GM12878 (cell line): ENCODE results near the gene NKAIN2. TPM values are rescaled to one million over a fixed set of nuclear protein-coding genes. Genes with fewer than 3 reads are reported as not detected.

Experiments used
- ATAC-seq: fragments of 200-7000 bp; cut with Tn5 transposase; 3 replicates; pipeline ENCODE4 v1.9.1; 2020; ENCODE audit warnings: mild to moderate bottlenecking, moderate library complexity
- BruUV-seq: library from RNA; stranded (reverse); fragments of 400-500 nt; replicated peaks from 2 replicates; lab custom pipeline; 2021; lab: Mats Ljungman, UMichigan
- CTCF ChIA-PET: fragments of 300-600 bp; sonication (Branson Sonifier 250); formaldehyde crosslinking; extraction: SDS; loops from one replicate; lab custom pipeline; 2021; ENCODE audit warnings: inconsistent platforms; lab: Yijun Ruan, JAX
- POLR2A ChIA-PET: fragments of 350-600 bp; formaldehyde crosslinking; extraction: SDS; loops from one replicate; lab custom pipeline; 2021; ENCODE audit warnings: inconsistent platforms; lab: Charles Lee
- RAD21 ChIA-PET: fragments of 300-600 bp; sonication (Branson Sonifier 250); formaldehyde crosslinking; loops from one replicate; lab custom pipeline; 2023; ENCODE audit warnings: antibody characterized with exemption; ENCODE audit not compliant: unreplicated experiment; lab: Charles Lee
- SMC1A ChIA-PET: fragments of 300-600 bp; sonication (Branson Sonifier 250); formaldehyde crosslinking; loops from one replicate; lab custom pipeline; 2023; ENCODE audit not compliant: unreplicated experiment, uncharacterized antibody; lab: Charles Lee
- DNase-seq: peaks from one replicate; pipeline ENCODE4 v3.0.0-alpha.2; 2011; ENCODE audit warnings: low read depth, low spot score
- FAIRE-seq: peaks from 3 replicates; lab custom pipeline; 2011; peaks lifted over from hg19 to GRCh38; lab: Jason Lieb, UNC
- H2AFZ ChIP-seq: 2 replicates; pipeline ENCODE4 v1.6.0; 2011; ENCODE audit warnings: low read depth, low read length, control low read depth; ENCODE audit not compliant: control insufficient read depth
- H3K27ac ChIP-seq: 2 replicates; pipeline ENCODE4 v1.5.1; 2011; ENCODE audit warnings: control low read depth; ENCODE audit not compliant: control insufficient read depth, insufficient read depth
- H3K27me3 ChIP-seq, 2 experiments: replicated peaks in 1 of 2; 2 replicates each; pipeline versions ENCODE4 v1.6.0 to v1.6.1; 2011; ENCODE audit warnings: low read length in 1 of 2; ENCODE audit not compliant: control insufficient read depth in 2 of 2, insufficient read depth in 2 of 2
- H3K36me3 ChIP-seq, 2 experiments: 2 replicates each; pipeline ENCODE4 v1.5.1; 2011; ENCODE audit warnings: low read length in 1 of 2; ENCODE audit not compliant: control insufficient read depth in 2 of 2, insufficient read depth in 2 of 2
- H3K4me1 ChIP-seq: 2 replicates; pipeline ENCODE4 v1.6.1; 2011; ENCODE audit warnings: mild to moderate bottlenecking, low read length, moderate library complexity, mixed read lengths; ENCODE audit not compliant: control insufficient read depth, insufficient read depth
- H3K4me2 ChIP-seq: 2 replicates; pipeline ENCODE4 v1.6.0; 2011; ENCODE audit warnings: control low read depth; ENCODE audit not compliant: control insufficient read depth, insufficient read depth
- H3K4me3 ChIP-seq: fragments of 200-600 bp; sonication (generic); 2 replicates; pipeline ENCODE4 v1.5.1; 2016
- H3K79me2 ChIP-seq: 2 replicates; pipeline ENCODE4 v1.6.0; 2011; ENCODE audit warnings: low read length; ENCODE audit not compliant: control insufficient read depth, insufficient read depth
- H3K9ac ChIP-seq: 2 replicates; pipeline ENCODE4 v1.8.0; 2011; ENCODE audit warnings: low read length, control low read depth, mixed read lengths; ENCODE audit not compliant: control insufficient read depth, insufficient read depth
- H3K9me3 ChIP-seq: replicated peaks from 3 replicates; pipeline ENCODE4 v1.5.1; 2011; ENCODE audit warnings: mild to moderate bottlenecking, low read length; ENCODE audit not compliant: control insufficient read depth, insufficient read depth
- H4K20me1 ChIP-seq: 2 replicates; pipeline ENCODE4 v1.6.0; 2011; ENCODE audit not compliant: control insufficient read depth, insufficient read depth
- BMI1 ChIP-seq: fragments of 450-650 bp; IDR thresholded peaks from 2 replicates; pipeline ENCODE4 v1.6.1; 2016; ENCODE audit warnings: mild to moderate bottlenecking, moderate library complexity, borderline replicate concordance
- BRCA1 ChIP-seq: IDR thresholded peaks from 2 replicates; pipeline ENCODE4 v1.6.1; 2011; ENCODE audit warnings: low read depth, low read length, improper control_type of control experiment
- CHD4 ChIP-seq: fragments of 200-600 bp; sonication (generic); IDR thresholded peaks from 2 replicates; pipeline ENCODE4 v1.6.1; 2016; ENCODE audit warnings: mild to moderate bottlenecking
- FOS ChIP-seq: IDR thresholded peaks from 3 replicates; pipeline ENCODE4 v1.6.1; 2011; ENCODE audit warnings: borderline replicate concordance; ENCODE audit not compliant: insufficient read length; ENCODE audit errors: extremely low read depth
- MTA3 ChIP-seq: IDR thresholded peaks from 2 replicates; pipeline ENCODE4 v1.6.1; 2012; ENCODE audit warnings: low read length, inconsistent platforms, borderline replicate concordance
- MYB ChIP-seq: fragments of 150-350 bp; IDR thresholded peaks from 2 replicates; pipeline ENCODE4 v1.6.1; 2014; ENCODE audit warnings: mild to moderate bottlenecking, low read depth, low read length, borderline replicate concordance
- NFYB ChIP-seq: IDR thresholded peaks from 2 replicates; pipeline ENCODE4 v1.6.1; 2011; ENCODE audit warnings: low read depth, mild to moderate bottlenecking, low read length, improper control_type of control experiment, moderate library complexity; ENCODE audit not compliant: insufficient read depth
- NR2C1 ChIP-seq: fragments of 450-650 bp; IDR thresholded peaks from 2 replicates; pipeline ENCODE4 v1.6.1; 2017; ENCODE audit warnings: antibody characterized with exemption, mild to moderate bottlenecking, moderate library complexity
- POLR2AphosphoS5 ChIP-seq: IDR thresholded peaks from 2 replicates; pipeline ENCODE4 v1.6.1; 2011; ENCODE audit warnings: mild to moderate bottlenecking, low read length, inconsistent platforms
- RCOR1 ChIP-seq: conservative IDR thresholded peaks from 2 replicates; pipeline ENCODE4 v1.6.1; 2012; ENCODE audit warnings: low read depth, low read length, improper control_type of control experiment
- RUNX3 ChIP-seq: IDR thresholded peaks from 2 replicates; pipeline ENCODE4 v1.6.1; 2012; ENCODE audit warnings: low read length, inconsistent platforms
- SREBF2 ChIP-seq: IDR thresholded peaks from 2 replicates; pipeline ENCODE4 v1.6.1; 2012; ENCODE audit warnings: mild to moderate bottlenecking, low read length
- SUPT20H ChIP-seq: IDR thresholded peaks from 2 replicates; pipeline ENCODE4 v1.6.1; 2011; ENCODE audit warnings: low read depth, mild to moderate bottlenecking, low read length, moderate library complexity, borderline replicate concordance; ENCODE audit not compliant: control insufficient read depth
- SUZ12 ChIP-seq: fragments of 200-600 bp; sonication (generic); IDR thresholded peaks from one replicate; pipeline ENCODE4 v1.6.1; 2018; ENCODE audit warnings: antibody characterized with exemption, mild to moderate bottlenecking; ENCODE audit not compliant: unreplicated experiment
- ZNF384 ChIP-seq: IDR thresholded peaks from 2 replicates; pipeline ENCODE4 v1.6.1; 2012; ENCODE audit warnings: low read depth, mild to moderate bottlenecking, low read length, improper control_type of control experiment, borderline replicate concordance
- WGBS: methylation state at CpG from one replicate; pipeline ENCODE4 v1.1.6; 2016; ENCODE audit warnings: low lambda C conversion rate; ENCODE audit not compliant: insufficient replicate concordance, insufficient coverage; ENCODE audit errors: missing lambda C conversion rate; 5-methylcytosine and 5-hydroxymethylcytosine counted together
- in situ Hi-C: fragments of 300-500 bp; cut with MboI; formaldehyde crosslinking; loops from 9 replicates; pipeline ENCODE4 v1.14.3; 2018; ENCODE audit warnings: mixed read lengths
- intact Hi-C: fragments of 100-400 bp; cut with micrococcal nuclease; formaldehyde crosslinking; loops from one replicate; pipeline ENCODE4 v1.14.2; 2022; ENCODE audit not compliant: unreplicated experiment
- polyA plus RNA-seq, 11 experiments: library from polyadenylated mRNA; depleted of rRNA in 4 of 11; unstranded in 6 of 11; stranded (reverse) in 5 of 11; fragments of >200 nt; fragmentation: Nextera tagmentation in 4 of 11; fragmentation: Illumina TruSeq in 1 of 11; extraction: Ambion mirVana in 4 of 11; extraction: Trizol in 1 of 11; gene quantifications; 1 replicate in 1 of 11; 2 replicates in 10 of 11; pipeline versions ENCODE4 v1.2.1 to v1.2.3, GENCODE V29; 2011 to 2016; ENCODE audit warnings: inconsistent platforms in 2 of 11, missing spikeins in 2 of 11, low read depth in 1 of 11
- total RNA-seq, 4 experiments: library from RNA; depleted of rRNA in 3 of 4; stranded (reverse); fragments of >200 nt in 3 of 4; fragmentation: Illumina TruSeq in 1 of 4; extraction: Trizol in 1 of 4; gene quantifications; 2 replicates each; pipeline versions ENCODE4 v1.2.1 to v1.2.3, GENCODE V29; 2013 to 2021
- TF ChIP-seq, protein P1 (sequence below): fragments of 450-650 bp; IDR thresholded peaks from 2 replicates; pipeline ENCODE4 v1.6.1; 2017; ENCODE audit warnings: mild to moderate bottlenecking, low read depth, inconsistent platforms; ENCODE audit not compliant: poor library complexity, severe bottlenecking
- TF ChIP-seq, protein P2 (sequence below): IDR thresholded peaks from 2 replicates; pipeline ENCODE4 v1.6.1; 2011; ENCODE audit warnings: mild to moderate bottlenecking, low read depth, low read length, moderate library complexity; ENCODE audit not compliant: insufficient replicate concordance

NKAIN2 gene
- total and polyA plus RNA-seq, 10 of the 15 experiments (the other 5 are each of a cell fraction or from before 2014, with no cell fraction given), result not detected

GRCh38 chr6:124683507-124683906, 879.8 kb downstream of the NKAIN2 start:
- WGBS, result 22% methylated on average over 3 of the region's 4 CpGs
- Histone ChIP-seq H3K27me3 (no peaks in the 10 kb centered on the region; a peak in 1 of 4 replicates), H3K9me3 (no peaks in the 10 kb centered on the region), H3K4me2 (no peak overlapping the region), H3K4me3 (no peak overlapping the region), H3K27ac (no peak overlapping the region), H2AFZ (no peak overlapping the region), H3K79me2 (no peaks in the 10 kb centered on the region), H3K4me1 (no peaks in the 10 kb centered on the region), H3K36me3 (no peaks in the 10 kb centered on the region), H4K20me1 (no peaks in the 10 kb centered on the region), H3K9ac (no peak overlapping the region)
- DNase-seq, result no peak
- in situ Hi-C loops (no loop called here), intact Hi-C loops (no loop called here)
- SMC1A ChIA-PET, result no interaction called here
- FAIRE-seq, result no peak
- ATAC-seq, result no peak
- CTCF ChIA-PET, result no interaction called here
- POLR2A ChIA-PET, result no interaction called here
- TF ChIP-seq MTA3 (no peak), SUPT20H (no peak), BMI1 (no peak), MYB (no peak), RCOR1 (no peak), NFYB (no peak)
- RAD21 ChIA-PET, result no interaction called here
- BruUV-seq, result no TSS peak

- FAIRE-seq (no peak), ATAC-seq (no peak), DNase-seq (no peak)
- intact Hi-C loops (no loop called here), in situ Hi-C loops (no loop called here)
- Histone ChIP-seq H3K9ac (no peak overlapping the region), H3K27ac (no peak overlapping the region), H3K79me2 (no peaks in the 10 kb centered on the region), H3K4me2 (no peak overlapping the region), H2AFZ (no peak overlapping the region), H3K9me3 (no peaks in the 10 kb centered on the region), H3K4me1 (no peaks in the 10 kb centered on the region), H3K27me3 (no peaks in the 10 kb centered on the region; a peak in 1 of 4 replicates), H3K4me3 (no peak overlapping the region), H3K36me3 (no peaks in the 10 kb centered on the region), H4K20me1 (no peaks in the 10 kb centered on the region)
- 15% methylated on average over 2 of the region's 2 CpGs for WGBS
- ChIA-PET RAD21 (no interaction called here), CTCF (no interaction called here), POLR2A (no interaction called here), SMC1A (no interaction called here)
- no TSS peak for BruUV-seq
- TF ChIP-seq RUNX3 (no peak), CHD4 (no peak), SREBF2 (no peak), BRCA1 (no peak), POLR2AphosphoS5 (no peak), NR2C1 (no peak), ZNF384 (no peak), SUZ12 (no peak), FOS (no peak)
- TF ChIP-seq, protein P1, sequence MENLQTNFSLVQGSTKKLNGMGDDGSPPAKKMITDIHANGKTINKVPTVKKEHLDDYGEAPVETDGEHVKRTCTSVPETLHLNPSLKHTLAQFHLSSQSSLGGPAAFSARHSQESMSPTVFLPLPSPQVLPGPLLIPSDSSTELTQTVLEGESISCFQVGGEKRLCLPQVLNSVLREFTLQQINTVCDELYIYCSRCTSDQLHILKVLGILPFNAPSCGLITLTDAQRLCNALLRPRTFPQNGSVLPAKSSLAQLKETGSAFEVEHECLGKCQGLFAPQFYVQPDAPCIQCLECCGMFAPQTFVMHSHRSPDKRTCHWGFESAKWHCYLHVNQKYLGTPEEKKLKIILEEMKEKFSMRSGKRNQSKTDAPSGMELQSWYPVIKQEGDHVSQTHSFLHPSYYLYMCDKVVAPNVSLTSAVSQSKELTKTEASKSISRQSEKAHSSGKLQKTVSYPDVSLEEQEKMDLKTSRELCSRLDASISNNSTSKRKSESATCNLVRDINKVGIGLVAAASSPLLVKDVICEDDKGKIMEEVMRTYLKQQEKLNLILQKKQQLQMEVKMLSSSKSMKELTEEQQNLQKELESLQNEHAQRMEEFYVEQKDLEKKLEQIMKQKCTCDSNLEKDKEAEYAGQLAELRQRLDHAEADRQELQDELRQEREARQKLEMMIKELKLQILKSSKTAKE, result no peak
- TF ChIP-seq, protein P2, sequence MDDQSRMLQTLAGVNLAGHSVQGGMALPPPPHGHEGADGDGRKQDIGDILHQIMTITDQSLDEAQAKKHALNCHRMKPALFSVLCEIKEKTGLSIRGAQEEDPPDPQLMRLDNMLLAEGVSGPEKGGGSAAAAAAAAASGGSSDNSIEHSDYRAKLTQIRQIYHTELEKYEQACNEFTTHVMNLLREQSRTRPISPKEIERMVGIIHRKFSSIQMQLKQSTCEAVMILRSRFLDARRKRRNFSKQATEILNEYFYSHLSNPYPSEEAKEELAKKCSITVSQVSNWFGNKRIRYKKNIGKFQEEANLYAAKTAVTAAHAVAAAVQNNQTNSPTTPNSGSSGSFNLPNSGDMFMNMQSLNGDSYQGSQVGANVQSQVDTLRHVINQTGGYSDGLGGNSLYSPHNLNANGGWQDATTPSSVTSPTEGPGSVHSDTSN, result no peak
Observed at GRCh38 chr6:124684621-124685020, 881.0 kb downstream of the NKAIN2 start.
